ENCODE data around the gene RASL12.

Gene RASL12

GRCh38 chr15:65085990-65086679 is 18.3 kb upstream of the RASL12 start:
- Histone ChIP-seq H3K9ac (ENCODE audit: low read depth, low read length, poor library complexity, severe bottlenecking) (no peak overlapping the region), H3K4me1 (ENCODE audit: insufficient read depth, low read length, poor library complexity, severe bottlenecking) (peaks cover 20% of the 10 kb centered on the region), H4K20me1 (ENCODE audit: insufficient read depth, low read length, poor library complexity, severe bottlenecking) (no peaks in the 10 kb centered on the region), H3K9me2 (replicated peaks; ENCODE audit: low read depth, low read length) (no peaks in the 10 kb centered on the region), H3K36me3 (ENCODE audit: insufficient read depth, low read length) (no peaks in the 10 kb centered on the region), H3K27me3 (ENCODE audit: insufficient read depth, low read length, poor library complexity, severe bottlenecking) (no peaks in the 10 kb centered on the region), H3K4me2 (ENCODE audit: low read depth, low read length, poor library complexity, severe bottlenecking) (no peak overlapping the region), H3K79me2 (ENCODE audit: insufficient read depth, low read length) (no peaks in the 10 kb centered on the region), H2AFZ (ENCODE audit: low read length) (peak overlapping the region; percentile 61; the same call in 1 of the 2 replicates), H3K9me3 (ENCODE audit: insufficient read depth, low read depth, low read length) (no peaks in the 10 kb centered on the region), H3F3A (ENCODE audit: low read depth) (no peaks in the 10 kb centered on the region), H3K4me3 (ENCODE audit: low read length, poor library complexity, severe bottlenecking) (no peak overlapping the region)
- no peak for TF ChIP-seq EZH2phosphoT487 (IDR thresholded peaks at IDR 0.05; ENCODE audit: borderline replicate concordance)
- TF ChIP-seq CTCF (conservative IDR thresholded peaks at IDR 0.05; ENCODE audit: low read length), result peak; percentile 71

GRCh38 chr15:65085207-65085753 is 17.5 kb upstream of the RASL12 start:
- no peaks in the 10 kb centered on the region for H3K36me3 ChIP-seq (ENCODE audit: insufficient read depth, low read length)
- H3K4me1 ChIP-seq (ENCODE audit: insufficient read depth, low read length, poor library complexity, severe bottlenecking), result peaks cover 23% of the 10 kb centered on the region
- no peak overlapping the region for H3K9ac ChIP-seq (ENCODE audit: low read depth, low read length, poor library complexity, severe bottlenecking)
- H3K4me3 ChIP-seq (ENCODE audit: low read length, poor library complexity, severe bottlenecking), result no peak overlapping the region
- no peak overlapping the region for H3K4me2 ChIP-seq (ENCODE audit: low read depth, low read length, poor library complexity, severe bottlenecking)
- H3K9me3 ChIP-seq (ENCODE audit: insufficient read depth, low read depth, low read length), result no peaks in the 10 kb centered on the region
- H3K9me2 ChIP-seq (replicated peaks; ENCODE audit: low read depth, low read length), result no peaks in the 10 kb centered on the region
- no peaks in the 10 kb centered on the region for H4K20me1 ChIP-seq (ENCODE audit: insufficient read depth, low read length, poor library complexity, severe bottlenecking)
- H3K79me2 ChIP-seq (ENCODE audit: insufficient read depth, low read length), result no peaks in the 10 kb centered on the region
- H3K27me3 ChIP-seq (ENCODE audit: insufficient read depth, low read length, poor library complexity, severe bottlenecking), result no peaks in the 10 kb centered on the region
- H3F3A ChIP-seq (ENCODE audit: low read depth), result no peaks in the 10 kb centered on the region
- no peak overlapping the region for H2AFZ ChIP-seq (ENCODE audit: low read length)
- TF ChIP-seq EZH2phosphoT487 (IDR thresholded peaks at IDR 0.05; ENCODE audit: borderline replicate concordance), result no peak
- no peak for TF ChIP-seq CTCF (conservative IDR thresholded peaks at IDR 0.05; ENCODE audit: low read length)

- Histone ChIP-seq H3K4me2 (ENCODE audit: low read depth, low read length, poor library complexity, severe bottlenecking) (no peak overlapping the region), H3F3A (ENCODE audit: low read depth) (no peaks in the 10 kb centered on the region), H3K79me2 (ENCODE audit: insufficient read depth, low read length) (no peaks in the 10 kb centered on the region), H2AFZ (ENCODE audit: low read length) (no peak overlapping the region), H3K9me2 (replicated peaks; ENCODE audit: low read depth, low read length) (no peaks in the 10 kb centered on the region), H3K9me3 (ENCODE audit: insufficient read depth, low read depth, low read length) (no peaks in the 10 kb centered on the region), H3K36me3 (ENCODE audit: insufficient read depth, low read length) (no peaks in the 10 kb centered on the region), H3K27me3 (ENCODE audit: insufficient read depth, low read length, poor library complexity, severe bottlenecking) (no peaks in the 10 kb centered on the region), H3K9ac (ENCODE audit: low read depth, low read length, poor library complexity, severe bottlenecking) (no peak overlapping the region), H3K4me1 (ENCODE audit: insufficient read depth, low read length, poor library complexity, severe bottlenecking) (peaks cover 23% of the 10 kb centered on the region), H3K4me3 (ENCODE audit: low read length, poor library complexity, severe bottlenecking) (no peak overlapping the region), H4K20me1 (ENCODE audit: insufficient read depth, low read length, poor library complexity, severe bottlenecking) (no peaks in the 10 kb centered on the region)
- no peak for TF ChIP-seq CTCF (conservative IDR thresholded peaks at IDR 0.05; ENCODE audit: low read length)
- no peak for TF ChIP-seq EZH2phosphoT487 (IDR thresholded peaks at IDR 0.05; ENCODE audit: borderline replicate concordance)
Observed at GRCh38 chr15:65084500-65085206, 16.9 kb upstream of the RASL12 start.

Measured in Loucy (cell line).